Stimulated activated CD8-positive, alpha-beta memory T cell treated with anti-CD3 and anti-CD28 coated beads, Interleukin-4, amount 100 ng/mL, for 24 hours (primary cell): Measurements from ENCODE around the gene HPSE2.
"Not testable (repeated sequence)": the region's sequence is repeated elsewhere in the genome, so short reads cannot be mapped to it uniquely, and the experiment has no call there.

Source experiments
- DNase-seq: peaks from one replicate; pipeline ENCODE4 v3.0.0-alpha.2; 2020; ENCODE audit warnings: low read depth

HPSE2 gene

GRCh38 chr10:99235658-99236626, at the start of gene HPSE2:
HPSE2 (minus strand) TSS chr10:99235852.
- no peak for DNase-seq

- DNase-seq = no peak
These were observed 44.8 kb upstream of the HPSE2 start for GRCh38 chr10:99280472-99280871.

GRCh38 chr10:99279626-99280111, 44.0 kb upstream of the HPSE2 start:
- DNase-seq = no peak

GRCh38 chr10:99276848-99277486, 41.3 kb upstream of the HPSE2 start:
- no peak for DNase-seq

- no peak for DNase-seq
These were observed 30.7 kb upstream of the HPSE2 start for GRCh38 chr10:99266383-99266782.

GRCh38 chr10:99248824-99249223, 13.2 kb upstream of the HPSE2 start:
- no peak for DNase-seq

GRCh38 chr10:99247893-99248292, 12.2 kb upstream of the HPSE2 start:
- DNase-seq = not testable (repeated sequence)

- DNase-seq = no peak
These were observed 1.1 kb upstream of the HPSE2 start for GRCh38 chr10:99236627-99237309.

- no peak for DNase-seq
These were observed 628 bp downstream of the HPSE2 start for GRCh38 chr10:99234791-99235657.

- peak; percentile 8 for DNase-seq
These were observed 1.4 kb downstream of the HPSE2 start for GRCh38 chr10:99234041-99234790.

GRCh38 chr10:99233689-99234037, 2.0 kb downstream of the HPSE2 start:
- DNase-seq = no peak

- DNase-seq = no peak
These were observed 2.5 kb downstream of the HPSE2 start for GRCh38 chr10:99233000-99233688.

- no peak for DNase-seq
These were observed 3.2 kb downstream of the HPSE2 start for GRCh38 chr10:99232360-99232999.

GRCh38 chr10:99224766-99225165, 10.9 kb downstream of the HPSE2 start:
- DNase-seq = no peak

GRCh38 chr10:99207340-99207739, 28.3 kb downstream of the HPSE2 start:
- DNase-seq = no peak

GRCh38 chr10:99203310-99203709, 32.3 kb downstream of the HPSE2 start:
- no peak for DNase-seq

- DNase-seq = no peak
These were observed 62.7 kb downstream of the HPSE2 start for GRCh38 chr10:99172950-99173349.

GRCh38 chr10:99172128-99172738, 63.4 kb downstream of the HPSE2 start:
- no peak for DNase-seq

- DNase-seq = no peak
These were observed 65.5 kb downstream of the HPSE2 start for GRCh38 chr10:99170116-99170675.
